Osteoblast (primary cell): ENCODE results near the gene NAB1. TPM values are rescaled to one million over a fixed set of nuclear protein-coding genes. Genes with fewer than 3 reads are reported as not detected.

Source experiments
- DNase-seq: peaks from one replicate; pipeline ENCODE4 v3.0.0; 2011; ENCODE audit warnings: low spot score, mixed read lengths; ENCODE audit not compliant: insufficient read length; ENCODE audit errors: missing footprints
- H2AFZ ChIP-seq: 2 replicates; pipeline ENCODE4 v1.6.0; 2011; ENCODE audit warnings: mild to moderate bottlenecking, low read length
- H3K27ac ChIP-seq: 2 replicates; pipeline ENCODE4 v1.5.1; 2011; ENCODE audit warnings: mild to moderate bottlenecking, low read depth, low read length, moderate library complexity
- H3K27me3 ChIP-seq: 2 replicates; pipeline ENCODE4 v1.6.0; 2012; ENCODE audit warnings: mild to moderate bottlenecking, control low read depth, inconsistent platforms, low read length, moderate library complexity; ENCODE audit not compliant: insufficient read depth
- H3K36me3 ChIP-seq: 2 replicates; pipeline ENCODE4 v1.5.1; 2011; ENCODE audit warnings: mild to moderate bottlenecking, low read length, control low read depth, moderate library complexity; ENCODE audit not compliant: insufficient read depth
- H3K4me1 ChIP-seq: 2 replicates; pipeline ENCODE4 v1.5.1; 2011; ENCODE audit warnings: mild to moderate bottlenecking, low read length, control low read depth, moderate library complexity; ENCODE audit not compliant: insufficient read depth
- H3K4me2 ChIP-seq: 2 replicates; pipeline ENCODE4 v1.6.0; 2011; ENCODE audit warnings: mild to moderate bottlenecking, low read length; ENCODE audit not compliant: insufficient read depth
- H3K4me3 ChIP-seq: fragments of 200-600 bp; sonication (generic); 3 replicates; pipeline ENCODE4 v1.5.1; 2012; ENCODE audit warnings: mild to moderate bottlenecking, low read length, inconsistent platforms; ENCODE audit not compliant: insufficient read depth
- H3K79me2 ChIP-seq: 2 replicates; pipeline ENCODE4 v1.6.0; 2012; ENCODE audit warnings: mild to moderate bottlenecking, low read length, control low read depth, inconsistent platforms; ENCODE audit not compliant: insufficient read depth
- H3K9me3 ChIP-seq: 2 replicates; pipeline ENCODE4 v1.5.1; 2011; ENCODE audit warnings: low read depth, low read length, control low read depth
- H4K20me1 ChIP-seq: 2 replicates; pipeline ENCODE4 v1.6.0; 2012; ENCODE audit warnings: mild to moderate bottlenecking, low read length, control low read depth; ENCODE audit not compliant: insufficient read depth
- CTCF ChIP-seq: IDR thresholded peaks from 2 replicates; pipeline ENCODE4 v1.5.1; 2011; ENCODE audit warnings: mild to moderate bottlenecking, low read depth, low read length, moderate library complexity; ENCODE audit errors: extremely low read depth
- total RNA-seq: library from RNA; depleted of rRNA; stranded (reverse); fragments of >200 nt; gene quantifications from 2 replicates; pipeline ENCODE4 v1.2.3, GENCODE V29; 2012

Gene NAB1
- total RNA-seq, 1 donor: 44.2 TPM

DNA sequence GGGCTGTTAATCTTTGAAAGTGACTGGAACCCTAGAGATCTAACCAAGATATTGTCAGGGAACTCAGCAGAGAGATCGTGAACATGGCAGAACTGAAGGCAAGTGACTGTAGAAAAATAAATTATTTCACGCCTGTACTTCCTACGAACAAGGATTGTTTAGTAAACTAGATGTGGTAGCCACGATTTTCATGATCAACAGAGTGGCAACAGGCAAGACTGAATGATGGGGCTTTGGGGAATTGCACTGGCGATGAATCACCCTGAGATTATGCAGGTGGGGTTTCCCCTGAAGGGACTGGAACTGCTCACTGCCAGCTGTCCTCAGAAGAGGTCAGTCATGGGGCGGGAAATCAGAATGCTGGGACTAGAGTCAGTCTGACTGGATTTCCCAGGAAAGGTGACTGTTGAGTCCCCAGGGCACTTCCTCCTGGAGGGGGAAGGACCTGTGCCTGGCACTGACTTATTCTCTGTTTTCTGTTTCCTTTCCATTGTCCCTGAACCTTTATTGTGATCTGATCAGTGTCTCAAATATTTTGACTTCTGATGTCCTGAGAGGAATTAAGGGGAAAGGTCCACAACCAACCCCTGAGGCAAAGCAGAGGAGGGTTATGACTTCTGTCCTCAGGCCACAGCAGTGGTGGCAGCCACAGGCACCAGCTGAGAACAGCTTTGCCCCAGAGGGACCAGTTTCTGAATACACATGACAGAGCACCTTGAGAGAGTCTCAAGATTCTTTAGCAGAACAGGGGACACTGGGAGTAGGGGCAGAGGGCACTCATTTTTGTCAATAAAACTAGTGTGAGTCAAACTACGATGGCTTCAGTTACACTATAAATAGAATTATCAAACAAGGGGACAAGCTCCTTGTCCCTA is 70.0 kb downstream of the NAB1 start:
- Histone ChIP-seq H3K9me3 (no peaks in the 10 kb centered on the region), H3K4me3 (no peak overlapping the region), H3K27me3 (no peaks in the 10 kb centered on the region), H4K20me1 (no peaks in the 10 kb centered on the region), H3K4me2 (no peak overlapping the region), H3K79me2 (no peaks in the 10 kb centered on the region), H2AFZ (no peak overlapping the region), H3K36me3 (no peaks in the 10 kb centered on the region), H3K4me1 (peaks cover 19% of the 10 kb centered on the region), H3K27ac (no peak overlapping the region)
- no peak for TF ChIP-seq CTCF
- peak; percentile 39 for DNase-seq

GRCh38 chr2:190720276-190720675 is 71.4 kb downstream of the NAB1 start:
- Histone ChIP-seq H3K9me3 (no peaks in the 10 kb centered on the region), H3K4me1 (peaks cover 19% of the 10 kb centered on the region), H3K27me3 (no peaks in the 10 kb centered on the region), H3K79me2 (no peaks in the 10 kb centered on the region), H3K27ac (no peak overlapping the region), H2AFZ (no peak overlapping the region), H3K36me3 (no peaks in the 10 kb centered on the region), H3K4me2 (no peak overlapping the region), H4K20me1 (no peaks in the 10 kb centered on the region), H3K4me3 (no peak overlapping the region)
- TF ChIP-seq CTCF: no peak
- no peak for DNase-seq

DNA sequence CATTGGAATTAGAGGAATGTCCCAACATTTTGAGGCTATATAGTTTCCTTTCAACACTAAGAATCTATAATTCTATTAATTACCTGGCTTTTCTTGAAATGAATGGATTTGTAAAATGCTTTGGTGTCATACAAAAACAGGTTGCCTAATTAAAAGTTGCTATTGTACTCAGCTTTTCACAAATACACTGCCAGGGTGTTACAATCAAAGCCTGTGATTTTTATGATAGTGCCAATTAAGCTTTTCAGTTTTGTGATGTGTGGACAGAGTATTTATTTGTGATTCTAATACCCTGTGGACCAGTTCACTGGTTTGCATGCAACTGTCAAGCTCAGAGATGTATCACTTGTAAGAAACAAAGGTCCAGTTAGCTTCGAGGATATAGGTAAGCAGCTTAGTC is 71.8 kb downstream of the NAB1 start:
- no peak overlapping the region for H3K4me2 ChIP-seq
- H3K9me3 ChIP-seq: no peaks in the 10 kb centered on the region
- no peak overlapping the region for H3K4me3 ChIP-seq
- H3K79me2 ChIP-seq: no peaks in the 10 kb centered on the region
- peaks cover 19% of the 10 kb centered on the region for H3K4me1 ChIP-seq
- no peak overlapping the region for H3K27ac ChIP-seq
- no peaks in the 10 kb centered on the region for H4K20me1 ChIP-seq
- no peak overlapping the region for H2AFZ ChIP-seq
- DNase-seq: no peak
- no peaks in the 10 kb centered on the region for H3K27me3 ChIP-seq
- H3K36me3 ChIP-seq: no peaks in the 10 kb centered on the region
- TF ChIP-seq CTCF: no peak

DNA sequence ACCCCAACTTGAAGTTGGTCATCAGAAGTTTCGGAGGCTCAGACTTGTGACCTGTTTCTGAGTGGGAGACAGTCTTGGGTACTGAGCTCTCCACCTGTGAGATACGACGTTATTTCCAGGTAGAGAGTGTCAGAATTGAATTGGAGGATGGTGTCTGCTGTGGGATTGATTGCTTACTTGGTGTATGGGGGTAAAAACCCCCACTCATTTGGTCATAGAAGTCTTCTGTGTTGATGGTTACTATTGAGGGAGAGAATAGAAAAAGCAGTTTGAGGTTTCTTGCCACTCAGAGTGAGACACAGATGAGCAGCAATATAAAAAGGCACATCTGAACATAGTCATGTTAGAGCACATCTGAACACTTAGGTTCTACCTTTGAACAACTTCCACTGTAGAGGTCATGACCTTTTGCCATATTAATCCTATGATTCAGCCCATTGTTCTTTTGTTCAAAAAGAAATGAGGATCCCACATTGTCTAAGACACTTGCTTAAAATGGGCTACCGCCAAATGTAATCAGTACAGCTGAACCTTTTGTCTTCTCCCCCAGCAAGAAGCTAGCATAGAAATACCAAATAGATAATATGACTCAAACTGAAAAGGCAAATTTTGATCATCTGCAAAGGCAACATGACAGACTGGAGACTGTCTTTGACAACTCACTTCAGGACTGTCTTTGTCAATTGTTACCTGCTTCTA is 73.3 kb downstream of the NAB1 start:
- Histone ChIP-seq H3K27ac (no peak overlapping the region), H3K4me3 (no peak overlapping the region), H2AFZ (no peak overlapping the region), H3K4me2 (no peak overlapping the region), H3K4me1 (peaks cover 19% of the 10 kb centered on the region), H3K36me3 (no peaks in the 10 kb centered on the region), H3K9me3 (no peaks in the 10 kb centered on the region), H3K79me2 (no peaks in the 10 kb centered on the region), H4K20me1 (no peaks in the 10 kb centered on the region), H3K27me3 (no peaks in the 10 kb centered on the region)
- no peak for DNase-seq
- no peak for TF ChIP-seq CTCF
